ENCODE results near the gene SLC27A1.
A peak's percentile ranks its signal among the peaks of the same experiment; 100 is the strongest.
"Not testable (repeated sequence)": the region's sequence is repeated elsewhere in the genome, so short reads cannot be mapped to it uniquely, and the experiment has no call there.

The SLC27A1 gene

GRCh38 chr19:17487284-17488121, 17.2 kb downstream of the SLC27A1 start:
- no peak for DNase-seq

GRCh38 chr19:17488593-17489391, 18.5 kb downstream of the SLC27A1 start:
- DNase-seq, result peak; percentile 93

GRCh38 chr19:17489392-17490030, 19.2 kb downstream of the SLC27A1 start:
- no peak for DNase-seq

- no peak for DNase-seq
Observed at GRCh38 chr19:17490411-17490810, 20.1 kb downstream of the SLC27A1 start.

GRCh38 chr19:17491287-17491686, 21.0 kb downstream of the SLC27A1 start:
- no peak for DNase-seq

- no peak for DNase-seq
Observed at GRCh38 chr19:17495639-17496296, 25.4 kb downstream of the SLC27A1 start.

- DNase-seq, result peak; percentile 80
Observed at GRCh38 chr19:17496337-17496997, 26.1 kb downstream of the SLC27A1 start.

GRCh38 chr19:17497149-17497798, 26.9 kb downstream of the SLC27A1 start:
- no peak for DNase-seq

GRCh38 chr19:17499025-17499424, 28.7 kb downstream of the SLC27A1 start:
- peak; percentile 36 for DNase-seq

GRCh38 chr19:17499648-17500446, 29.5 kb downstream of the SLC27A1 start:
- DNase-seq, result peak; percentile 59

- no peak for DNase-seq
Observed at GRCh38 chr19:17500447-17501198, 30.3 kb downstream of the SLC27A1 start.

GRCh38 chr19:17503240-17503639, 32.9 kb downstream of the SLC27A1 start:
- no peak for DNase-seq

GRCh38 chr19:17504030-17504429, 33.7 kb downstream of the SLC27A1 start:
- DNase-seq, result no peak

GRCh38 chr19:17504456-17504855, 34.1 kb downstream of the SLC27A1 start:
- DNase-seq, result no peak

GRCh38 chr19:17505223-17505622, 34.9 kb downstream of the SLC27A1 start:
- DNase-seq, result no peak

GRCh38 chr19:17506745-17507144, 36.4 kb downstream of the SLC27A1 start:
- DNase-seq, result no peak

- DNase-seq, result not testable (repeated sequence)
Observed at GRCh38 chr19:17508558-17508933, 38.2 kb downstream of the SLC27A1 start.

GRCh38 chr19:17510220-17510993, 40.1 kb downstream of the SLC27A1 start:
- DNase-seq, result no peak

Measured in DMS53 (cell line).